IPS-20b (cell line): ENCODE measurements around the gene TLE2.
A peak's percentile ranks its signal among the peaks of the same experiment; 100 is the strongest.

ENCODE experiments used
- H3K27ac ChIP-seq: one replicate; pipeline ENCODE4 v1.5.1; 2013; ENCODE audit warnings: low read length
- H3K27me3 ChIP-seq: 2 replicates; pipeline ENCODE4 v1.6.1; 2013; ENCODE audit warnings: mild to moderate bottlenecking, low read length, inconsistent platforms; ENCODE audit not compliant: insufficient read depth
- H3K36me3 ChIP-seq: 2 replicates; pipeline ENCODE4 v1.6.1; 2013; ENCODE audit warnings: low read depth, mild to moderate bottlenecking, inconsistent platforms, low read length, moderate library complexity; ENCODE audit not compliant: insufficient read depth
- H3K4me1 ChIP-seq: 2 replicates; pipeline ENCODE4 v1.6.1; 2013; ENCODE audit warnings: mild to moderate bottlenecking, control low read depth, inconsistent platforms, low read length, moderate library complexity; ENCODE audit not compliant: insufficient read depth
- H3K4me3 ChIP-seq: 2 replicates; pipeline ENCODE4 v1.5.1; 2013; ENCODE audit warnings: mild to moderate bottlenecking, low read length, inconsistent platforms
- H3K9ac ChIP-seq: 2 replicates; pipeline ENCODE4 v1.6.1; 2013; ENCODE audit warnings: low read depth, mild to moderate bottlenecking, inconsistent platforms, low read length, moderate library complexity
- H3K9me3 ChIP-seq: 2 replicates; pipeline ENCODE4 v1.6.1; 2013; ENCODE audit warnings: mild to moderate bottlenecking, low read depth, low read length, inconsistent platforms; ENCODE audit not compliant: insufficient read depth

The TLE2 gene

GRCh38 chr19:2962018-2962670 lies 66.9 kb downstream of the TLE2 start:
- Histone ChIP-seq H3K27me3 (no peaks in the 10 kb centered on the region), H3K4me3 (no peak overlapping the region), H3K27ac (no peak overlapping the region)

GRCh38 chr19:2960120-2960519 lies 69.0 kb downstream of the TLE2 start:
- Histone ChIP-seq H3K4me1 (no peaks in the 10 kb centered on the region; the same call in 1 of the 2 replicates), H3K27ac (no peak overlapping the region), H3K4me3 (no peak overlapping the region), H3K36me3 (no peaks in the 10 kb centered on the region), H3K27me3 (no peaks in the 10 kb centered on the region), H3K9me3 (no peaks in the 10 kb centered on the region), H3K9ac (no peak overlapping the region)

More at GRCh38 chr19:2962018-2962670, 66.9 kb downstream of the TLE2 start:
- Histone ChIP-seq H3K9me3 (no peaks in the 10 kb centered on the region), H3K4me1 (no peaks in the 10 kb centered on the region; the same call in 1 of the 2 replicates), H3K9ac (no peak overlapping the region), H3K36me3 (no peaks in the 10 kb centered on the region)

GRCh38 chr19:2957160-2957559 lies 71.9 kb downstream of the TLE2 start:
- Histone ChIP-seq H3K4me1 (no peaks in the 10 kb centered on the region; the same call in 1 of the 2 replicates), H3K27ac (no peak overlapping the region), H3K36me3 (no peaks in the 10 kb centered on the region), H3K9me3 (no peaks in the 10 kb centered on the region), H3K27me3 (no peaks in the 10 kb centered on the region), H3K4me3 (no peak overlapping the region), H3K9ac (no peak overlapping the region)

GRCh38 chr19:2952953-2953481 lies 76.1 kb downstream of the TLE2 start:
- Histone ChIP-seq H3K36me3 (no peaks in the 10 kb centered on the region), H3K4me1 (no peaks in the 10 kb centered on the region; the same call in 1 of the 2 replicates), H3K4me3 (no peak overlapping the region), H3K27me3 (no peaks in the 10 kb centered on the region), H3K9me3 (no peaks in the 10 kb centered on the region), H3K9ac (no peak overlapping the region), H3K27ac (no peak overlapping the region)

GRCh38 chr19:2950286-2951124 lies 78.6 kb downstream of the TLE2 start:
- H3K4me1 ChIP-seq = no peaks in the 10 kb centered on the region; the same call in 1 of the 2 replicates
- peak overlapping the region; percentile 94 for H3K4me3 ChIP-seq
- no peaks in the 10 kb centered on the region for H3K27me3 ChIP-seq
- H3K9ac ChIP-seq = peak overlapping the region; percentile 92
- no peaks in the 10 kb centered on the region for H3K36me3 ChIP-seq
- no peaks in the 10 kb centered on the region for H3K9me3 ChIP-seq
- no peak overlapping the region for H3K27ac ChIP-seq

- Histone ChIP-seq H3K9ac (peak overlapping the region; percentile 92), H3K4me3 (peak overlapping the region; percentile 94), H3K27ac (no peak overlapping the region)
These were observed 79.2 kb downstream of the TLE2 start for GRCh38 chr19:2949939-2950285.

More at GRCh38 chr19:2949939-2950285, 79.2 kb downstream of the TLE2 start:
- H3K9me3 ChIP-seq = no peaks in the 10 kb centered on the region
- H3K4me1 ChIP-seq = no peaks in the 10 kb centered on the region; the same call in 1 of the 2 replicates
- H3K27me3 ChIP-seq = no peaks in the 10 kb centered on the region
- no peaks in the 10 kb centered on the region for H3K36me3 ChIP-seq
